ENCODE measurements around the gene CRB2.

Gene CRB2

GRCh38 chr9:123364241-123364824 lies 8.3 kb downstream of the CRB2 start:
- DNase-seq (ENCODE audit: low spot score) = no peak

DNA sequence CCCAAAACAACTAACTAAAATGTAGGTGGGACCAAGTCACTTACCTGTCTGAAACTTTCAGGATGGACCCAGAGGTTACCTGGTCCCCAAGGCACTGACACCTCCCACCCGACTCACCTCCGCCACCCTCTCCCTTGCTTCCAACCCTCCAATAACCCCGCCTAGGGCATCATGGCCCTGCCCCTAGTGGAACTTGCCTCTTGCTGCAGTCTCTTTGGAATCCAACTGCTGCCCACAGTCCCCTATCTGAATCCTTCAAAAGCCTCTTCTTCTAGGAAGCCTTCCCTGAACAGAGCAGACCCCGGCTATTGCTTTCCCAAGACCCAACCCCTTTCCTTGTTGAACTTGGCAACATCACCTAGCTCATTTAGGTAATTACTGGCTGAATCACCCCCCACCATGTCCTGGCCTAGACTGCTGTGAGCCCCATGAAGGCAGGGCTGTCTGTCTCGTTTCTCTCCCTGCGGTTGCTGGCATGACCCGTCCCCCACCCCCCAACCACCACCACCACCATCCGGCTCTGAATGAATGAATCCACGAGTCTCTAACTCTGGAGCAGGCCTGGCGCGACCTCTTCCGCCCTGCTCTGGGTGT lies 9.4 kb downstream of the CRB2 start:
- DNase-seq (ENCODE audit: low spot score) = no peak

GRCh38 chr9:123365881-123366528 lies 10.0 kb downstream of the CRB2 start:
- no peak for DNase-seq (ENCODE audit: low spot score)

- no peak for DNase-seq (ENCODE audit: low spot score)
These were observed 12.0 kb downstream of the CRB2 start for GRCh38 chr9:123368023-123368422.

- no peak for DNase-seq (ENCODE audit: low spot score)
These were observed 12.6 kb downstream of the CRB2 start for GRCh38 chr9:123368536-123369153.

- no peak for DNase-seq (ENCODE audit: low spot score)
These were observed 13.3 kb downstream of the CRB2 start for GRCh38 chr9:123369296-123369695.

- no peak for DNase-seq (ENCODE audit: low spot score)
These were observed 14.1 kb downstream of the CRB2 start for GRCh38 chr9:123370108-123370507.

DNA sequence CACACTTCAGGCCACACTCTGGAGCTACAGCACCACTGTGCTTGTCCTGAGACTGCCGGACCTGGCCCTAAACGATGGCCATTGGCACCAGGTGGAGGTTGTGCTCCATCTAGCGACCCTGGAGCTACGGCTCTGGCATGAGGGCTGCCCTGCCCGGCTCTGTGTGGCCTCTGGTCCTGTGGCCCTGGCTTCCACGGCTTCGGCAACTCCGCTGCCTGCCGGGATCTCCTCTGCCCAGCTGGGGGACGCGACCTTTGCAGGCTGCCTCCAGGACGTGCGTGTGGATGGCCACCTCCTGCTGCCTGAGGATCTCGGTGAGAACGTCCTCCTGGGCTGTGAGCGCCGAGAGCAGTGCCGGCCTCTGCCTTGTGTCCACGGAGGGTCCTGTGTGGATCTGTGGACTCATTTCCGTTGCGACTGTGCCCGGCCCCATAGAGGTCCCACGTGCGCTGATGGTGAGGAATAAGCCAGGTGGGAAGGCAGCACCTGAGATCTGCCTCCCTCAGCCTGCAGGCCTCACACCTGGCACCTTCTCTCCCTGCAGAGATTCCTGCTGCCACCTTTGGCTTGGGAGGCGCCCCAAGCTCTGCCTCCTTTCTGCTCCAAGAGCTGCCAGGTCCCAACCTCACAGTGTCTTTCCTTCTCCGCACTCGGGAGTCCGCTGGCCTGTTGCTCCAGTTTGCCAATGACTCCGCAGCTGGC lies 14.7 kb downstream of the CRB2 start:
- DNase-seq (ENCODE audit: low spot score) = no peak

GRCh38 chr9:123371228-123371584 lies 15.2 kb downstream of the CRB2 start:
- no peak for DNase-seq (ENCODE audit: low spot score)

- DNase-seq (ENCODE audit: low spot score) = no peak
These were observed 16.0 kb downstream of the CRB2 start for GRCh38 chr9:123371805-123372590.

- no peak for DNase-seq (ENCODE audit: low spot score)
These were observed 16.9 kb downstream of the CRB2 start for GRCh38 chr9:123372766-123373446.

- no peak for DNase-seq (ENCODE audit: low spot score)
These were observed 17.5 kb downstream of the CRB2 start for GRCh38 chr9:123373447-123373923.

DNA sequence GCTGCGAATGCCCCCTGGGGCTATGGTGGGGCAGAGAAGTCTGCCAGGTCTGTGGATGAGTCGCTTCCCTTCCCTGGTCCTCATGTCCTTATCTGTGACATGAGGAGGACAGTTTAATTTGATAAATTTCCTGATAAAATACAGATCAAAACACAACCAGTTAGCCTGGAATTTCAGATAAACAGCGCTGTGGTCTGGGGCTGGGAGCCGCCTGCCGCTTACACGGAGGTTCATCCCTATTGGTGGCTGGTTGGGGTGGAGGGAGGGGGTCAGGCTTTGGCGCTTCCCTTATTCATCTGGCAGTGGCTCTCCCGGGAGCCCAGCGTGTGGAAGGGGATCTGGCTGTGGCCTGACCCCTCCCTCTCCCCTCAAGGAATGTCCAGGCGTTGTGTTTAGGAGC lies 17.9 kb downstream of the CRB2 start:
- no peak for DNase-seq (ENCODE audit: low spot score)

GRCh38 chr9:123375469-123376132 lies 19.6 kb downstream of the CRB2 start:
- no peak for DNase-seq (ENCODE audit: low spot score)

DNA sequence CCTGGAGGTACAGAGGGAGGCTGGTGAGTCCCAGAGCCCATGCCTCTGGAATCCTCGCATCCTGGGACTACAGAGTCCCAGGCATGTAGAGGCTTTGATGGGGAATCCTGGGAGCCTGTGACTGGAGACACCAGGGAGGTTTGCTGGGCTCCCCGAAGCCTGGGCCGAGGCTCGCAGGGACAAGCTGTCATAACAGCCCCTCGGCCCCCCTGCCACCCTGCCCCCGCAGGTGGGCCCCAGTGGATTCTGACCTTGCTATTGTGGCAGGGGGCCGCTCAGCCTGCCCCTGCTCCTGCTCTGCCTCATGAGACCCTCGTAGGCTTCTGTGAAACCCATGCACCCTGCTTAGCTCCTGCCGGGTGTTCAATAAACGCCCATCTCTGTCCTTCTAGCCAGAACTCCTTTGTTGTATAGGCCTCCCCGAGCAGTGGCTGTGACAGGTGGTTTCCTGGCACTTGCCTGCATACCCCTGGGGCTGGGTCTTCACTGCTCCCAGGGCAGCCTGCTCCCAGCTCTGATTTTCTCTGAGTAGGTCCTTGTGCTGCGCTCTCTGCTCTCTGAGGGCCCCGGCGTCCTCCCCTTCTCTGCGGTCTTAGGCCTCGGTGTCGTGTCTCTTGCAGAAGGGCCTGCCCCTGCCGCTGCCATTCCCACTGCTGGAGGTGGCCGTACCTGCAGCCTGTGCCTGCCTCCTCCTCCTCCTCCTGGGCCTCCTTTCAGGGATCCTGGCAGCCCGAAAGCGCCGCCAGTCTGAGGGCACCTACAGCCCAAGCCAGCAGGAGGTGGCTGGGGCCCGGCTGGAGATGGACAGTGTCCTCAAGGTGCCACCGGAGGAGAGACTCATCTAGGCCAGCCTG lies 20.4 kb downstream of the CRB2 start:
- no peak for DNase-seq (ENCODE audit: low spot score)

GRCh38 chr9:123377211-123377971 lies 21.4 kb downstream of the CRB2 start:
- DNase-seq (ENCODE audit: low spot score) = no peak

DNA sequence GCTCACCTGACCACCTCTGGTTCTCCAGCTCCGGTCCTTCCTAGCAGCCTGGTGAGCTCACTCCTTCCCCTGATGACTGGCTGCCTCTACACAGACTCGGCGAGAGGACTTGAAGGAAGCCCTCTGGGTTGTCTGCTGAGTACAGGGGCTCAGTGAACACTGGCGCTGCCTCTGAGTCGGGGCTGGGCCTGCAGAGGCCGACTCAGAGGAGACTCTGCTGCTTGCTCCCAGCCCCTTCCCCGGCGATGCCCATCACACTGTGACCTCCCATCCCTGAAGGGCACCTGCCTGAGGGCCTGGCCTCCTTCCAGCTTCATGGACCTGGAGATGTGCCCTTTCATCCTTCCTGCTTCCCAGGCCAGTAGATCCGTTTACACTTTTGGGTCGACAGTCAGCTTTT lies 22.0 kb downstream of the CRB2 start:
- no peak for DNase-seq (ENCODE audit: low spot score)

DNA sequence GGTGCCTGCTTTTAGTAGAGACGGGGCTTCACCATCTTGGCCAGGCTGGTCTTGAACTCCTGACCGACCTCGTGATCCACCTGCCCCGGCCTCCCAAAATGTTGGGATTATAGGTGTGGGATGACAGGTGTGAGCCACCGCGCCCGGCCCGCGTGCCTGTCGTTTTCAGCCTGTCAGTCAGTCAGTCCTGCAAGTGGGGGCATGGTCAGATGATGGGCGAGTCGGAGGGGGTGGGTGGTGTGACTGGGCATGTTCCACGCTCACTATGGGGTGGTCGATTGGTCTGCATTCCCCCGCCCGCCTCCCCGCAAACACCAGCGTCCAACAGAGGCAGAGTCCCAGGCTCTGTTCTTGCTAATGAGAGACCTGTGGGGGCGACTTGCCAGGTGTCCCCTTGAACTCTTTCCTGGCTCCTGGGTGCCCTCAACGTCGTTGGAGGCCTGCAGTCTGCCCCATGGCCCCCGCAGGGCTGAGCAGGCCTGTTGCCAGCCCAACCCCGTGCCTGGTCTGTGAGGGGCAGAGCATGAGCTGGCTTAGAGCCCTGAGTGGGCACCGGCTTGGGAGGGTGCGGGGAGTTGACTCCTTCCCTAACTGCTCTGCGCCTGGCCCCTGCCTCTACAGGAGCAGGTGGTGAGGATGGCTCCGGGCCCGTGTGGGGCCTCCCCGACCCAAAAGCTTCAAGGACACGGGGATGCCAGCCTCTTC lies 23.1 kb downstream of the CRB2 start:
- no peak for DNase-seq (ENCODE audit: low spot score)

All from hematopoietic multipotent progenitor cell treated with erythropoietin and hydrocortisone succinate and interleukin-3 and kit ligand, for 17 days (in vitro differentiated cells).